BLaER1 treated with 17β-estradiol and CSF1 and Interleukin-3, amounts not matched to agents 10 nM and 100 nM (cell line): ENCODE data around the gene POLG.

Experiments used
- H3K27ac ChIP-seq, 11 experiments: shearing (Covaris generic); formaldehyde crosslinking; 2 replicates each; pipeline ENCODE4 v1.8.1; 2022
- H3K27me3 ChIP-seq, 11 experiments: shearing (Covaris generic); formaldehyde crosslinking; 2 replicates each; pipeline ENCODE4 v1.8.1; 2022
- H3K36me3 ChIP-seq, 11 experiments: shearing (Covaris generic); formaldehyde crosslinking; 2 replicates each; pipeline ENCODE4 v1.8.1; 2022
- H3K4me1 ChIP-seq, 10 experiments: shearing (Covaris generic); formaldehyde crosslinking; 2 replicates each; pipeline ENCODE4 v1.8.1; 2022
- H3K4me2 ChIP-seq, 11 experiments: shearing (Covaris generic); formaldehyde crosslinking; 2 replicates each; pipeline ENCODE4 v1.8.1; 2022
- H3K4me3 ChIP-seq, 10 experiments: shearing (Covaris generic); formaldehyde crosslinking; 2 replicates each; pipeline ENCODE4 v1.8.1; 2022
- H3K9ac ChIP-seq, 11 experiments: shearing (Covaris generic); formaldehyde crosslinking; 2 replicates each; pipeline ENCODE4 v1.8.1; 2022
- H3K9me3 ChIP-seq, 11 experiments: shearing (Covaris generic); formaldehyde crosslinking; replicated peaks in 1 of 11; 2 replicates each; pipeline ENCODE4 v1.8.1; 2022
- H4K20me1 ChIP-seq, 11 experiments: shearing (Covaris generic); formaldehyde crosslinking; 2 replicates each; pipeline ENCODE4 v1.8.1; 2022
- Cebpa-rat ChIP-seq, 11 experiments: shearing (Covaris generic); IDR thresholded peaks; 2 replicates each; pipeline ENCODE4 v1.8.1; 2022

POLG gene

GRCh38 chr15:89321521-89322410 lies 12.9 kb downstream of the POLG start:
- Histone ChIP-seq H3K4me1 (peaks cover 2 to 47% (median 29%) of the 10 kb centered on the region in 10 experiments; a peak in 18 of 20 replicates), H3K4me3 (no peak overlapping the region), H3K9ac (no peak overlapping the region), H3K36me3 (peaks cover 97 to 100% (median 98%) of the 10 kb centered on the region in 11 experiments), H3K4me2 (no peak overlapping the region), H3K9me3 (no peaks in the 10 kb centered on the region), H4K20me1 (peaks cover 93 to 100% (median 97%) of the 10 kb centered on the region in 11 experiments), H3K27me3 (no peaks in the 10 kb centered on the region), H3K27ac (no peak overlapping the region)
- TF ChIP-seq Cebpa-rat (IDR thresholded peaks at IDR 0.05), result no peak

- Histone ChIP-seq H3K4me2 (no peak overlapping the region), H3K4me1 (peaks cover 0 to 32% (median 16%) of the 10 kb centered on the region in 10 experiments; a peak in 17 of 20 replicates), H3K36me3 (peaks cover 97 to 100% (median 98%) of the 10 kb centered on the region in 11 experiments), H4K20me1 (peaks cover 79 to 100% (median 97%) of the 10 kb centered on the region in 11 experiments), H3K9me3 (no peaks in the 10 kb centered on the region), H3K27me3 (no peaks in the 10 kb centered on the region), H3K27ac (no peak overlapping the region), H3K4me3 (no peak overlapping the region), H3K9ac (no peak overlapping the region)
- TF ChIP-seq Cebpa-rat (IDR thresholded peaks at IDR 0.05), result no peak
Observed at GRCh38 chr15:89320200-89320599, 14.4 kb downstream of the POLG start.

GRCh38 chr15:89319678-89320077 lies 14.9 kb downstream of the POLG start:
- peak overlapping the region in 1 of 11 experiments; percentile 30; a peak in 1 of 22 replicates for H3K27ac ChIP-seq
- peaks cover 100% of the 10 kb centered on the region in 11 experiments for H3K36me3 ChIP-seq
- H3K9me3 ChIP-seq, result no peaks in the 10 kb centered on the region
- H3K4me2 ChIP-seq, result 0 out of 22 replicates have a peak overlapping the region, but pooled peaks of 2 of the 11 experiments have one; percentile 1 to 2
- no peak overlapping the region for H3K4me3 ChIP-seq
- H4K20me1 ChIP-seq, result peaks cover 77 to 100% (median 97%) of the 10 kb centered on the region in 11 experiments
- no peak for TF ChIP-seq Cebpa-rat (IDR thresholded peaks at IDR 0.05)
- H3K9ac ChIP-seq, result no peak overlapping the region
- H3K4me1 ChIP-seq, result peaks cover 0 to 28% (median 13%) of the 10 kb centered on the region in 10 experiments; a peak in 17 of 20 replicates
- no peaks in the 10 kb centered on the region for H3K27me3 ChIP-seq

GRCh38 chr15:89317186-89317720 lies 17.4 kb downstream of the POLG start:
- Histone ChIP-seq H3K4me2 (no peak overlapping the region), H3K4me1 (peaks cover 0 to 16% (median 7%) of the 10 kb centered on the region in 10 experiments; a peak in 8 of 20 replicates), H3K4me3 (no peak overlapping the region), H3K27me3 (no peaks in the 10 kb centered on the region), H3K36me3 (peaks cover 83 to 100% (median 99%) of the 10 kb centered on the region in 11 experiments), H3K9ac (no peak overlapping the region), H3K27ac (no peak overlapping the region), H3K9me3 (no peaks in the 10 kb centered on the region), H4K20me1 (peaks cover 54 to 93% (median 75%) of the 10 kb centered on the region in 11 experiments)
- TF ChIP-seq Cebpa-rat (IDR thresholded peaks at IDR 0.05), result no peak

GRCh38 chr15:89316504-89316903 lies 18.1 kb downstream of the POLG start:
- H3K4me2 ChIP-seq, result no peak overlapping the region
- H4K20me1 ChIP-seq, result peaks cover 46 to 91% (median 68%) of the 10 kb centered on the region in 11 experiments
- H3K9ac ChIP-seq, result no peak overlapping the region
- peaks cover 75 to 100% (median 99%) of the 10 kb centered on the region in 11 experiments for H3K36me3 ChIP-seq
- H3K9me3 ChIP-seq, result no peaks in the 10 kb centered on the region
- no peaks in the 10 kb centered on the region for H3K27me3 ChIP-seq
- TF ChIP-seq Cebpa-rat (IDR thresholded peaks at IDR 0.05), result no peak
- no peak overlapping the region for H3K27ac ChIP-seq
- peaks cover 0 to 16% (median 8%) of the 10 kb centered on the region in 10 experiments; a peak in 10 of 20 replicates for H3K4me1 ChIP-seq
- H3K4me3 ChIP-seq, result no peak overlapping the region

GRCh38 chr15:89315375-89315929 lies 19.2 kb downstream of the POLG start:
- Histone ChIP-seq H3K4me1 (peaks cover 0 to 26% (median 10%) of the 10 kb centered on the region in 10 experiments; a peak in 14 of 20 replicates), H3K27me3 (no peaks in the 10 kb centered on the region), H3K36me3 (peaks cover 65 to 100% (median 98%) of the 10 kb centered on the region in 11 experiments), H3K9ac (no peak overlapping the region), H3K4me2 (no peak overlapping the region), H3K27ac (no peak overlapping the region), H4K20me1 (peaks cover 36 to 83% (median 57%) of the 10 kb centered on the region in 11 experiments), H3K4me3 (no peak overlapping the region), H3K9me3 (no peaks in the 10 kb centered on the region)
- TF ChIP-seq Cebpa-rat (IDR thresholded peaks at IDR 0.05), result no peak

GRCh38 chr15:89309993-89310392 lies 24.6 kb downstream of the POLG start:
- Histone ChIP-seq H3K36me3 (peaks cover 15 to 100% (median 98%) of the 10 kb centered on the region in 11 experiments), H3K27me3 (no peaks in the 10 kb centered on the region), H3K4me3 (no peak overlapping the region), H3K9ac (no peak overlapping the region), H3K27ac (peak overlapping the region in 1 of 11 experiments; percentile 7; a peak in 1 of 22 replicates), H4K20me1 (peaks cover 0 to 32% (median 6%) of the 10 kb centered on the region in 11 experiments; a peak in 10 of 22 replicates), H3K4me1 (peaks cover 0 to 57% (median 12%) of the 10 kb centered on the region in 10 experiments; a peak in 12 of 20 replicates), H3K4me2 (peak overlapping the region in 4 of 11 experiments; percentile 12 to 84 (median 56); a peak in 7 of 22 replicates), H3K9me3 (no peaks in the 10 kb centered on the region)
- TF ChIP-seq Cebpa-rat (IDR thresholded peaks at IDR 0.05), result no peak

GRCh38 chr15:89308236-89308635 lies 26.4 kb downstream of the POLG start:
- peaks cover 0 to 57% (median 12%) of the 10 kb centered on the region in 10 experiments; a peak in 12 of 20 replicates for H3K4me1 ChIP-seq
- H3K9me3 ChIP-seq, result no peaks in the 10 kb centered on the region
- peak overlapping the region in 2 of 11 experiments; percentile 66 to 71; a peak in 3 of 22 replicates for H3K4me2 ChIP-seq
- no peak overlapping the region for H3K9ac ChIP-seq
- H3K27me3 ChIP-seq, result no peaks in the 10 kb centered on the region
- H3K4me3 ChIP-seq, result no peak overlapping the region
- H3K27ac ChIP-seq, result no peak overlapping the region
- peaks cover 10 to 100% (median 98%) of the 10 kb centered on the region in 11 experiments for H3K36me3 ChIP-seq
- no peak for TF ChIP-seq Cebpa-rat (IDR thresholded peaks at IDR 0.05)
- H4K20me1 ChIP-seq, result peaks cover 0 to 20% (median 0%) of the 10 kb centered on the region in 11 experiments; a peak in 5 of 22 replicates
